Measurements from ENCODE around the gene MTX3. TPM values are rescaled to one million over a fixed set of nuclear protein-coding genes. Genes with fewer than 3 reads are reported as not detected.

MTX3 gene
- total RNA-seq, 1 experiment from 2014 or later: 7.1 TPM

DNA sequence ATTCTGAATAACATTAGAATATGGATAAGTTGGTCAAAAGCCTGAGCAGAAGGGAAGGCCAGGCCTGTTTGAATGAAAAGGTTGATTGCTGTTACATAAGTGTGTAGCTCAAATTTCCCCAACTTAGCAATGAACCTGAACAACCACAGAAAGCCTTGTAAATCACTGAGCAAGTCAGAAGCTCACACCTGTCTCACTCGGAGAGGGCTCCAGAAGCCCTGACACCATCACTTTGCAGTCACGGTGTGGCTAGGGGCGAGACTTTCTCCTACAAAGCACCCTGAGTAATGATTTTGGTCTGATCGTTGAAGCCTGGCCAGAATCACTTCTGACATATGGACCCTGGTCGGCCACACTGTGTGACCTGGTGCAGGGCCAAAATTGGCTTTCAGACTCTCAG is 62.0 kb downstream of the MTX3 start:
- Histone ChIP-seq H3K27ac (ENCODE audit: low read length) (no peak overlapping the region), H3F3A (ENCODE audit: low read length, unreplicated experiment) (no peaks in the 10 kb centered on the region), H2AFZ (ENCODE audit: low read length) (no peak overlapping the region), H4K20me1 (ENCODE audit: low read length) (no peaks in the 10 kb centered on the region), H3K4me1 (ENCODE audit: insufficient read depth, low read length) (no peaks in the 10 kb centered on the region), H3K9me3 (ENCODE audit: low read length) (no peaks in the 10 kb centered on the region), H3K36me3 (ENCODE audit: low read depth, low read length) (no peaks in the 10 kb centered on the region; the same call in 1 of the 2 replicates), H3K79me2 (ENCODE audit: low read length) (no peaks in the 10 kb centered on the region), H3K4me3 (ENCODE audit: low read length) (no peak overlapping the region), H3K9me2 (replicated peaks; ENCODE audit: low read length) (no peaks in the 10 kb centered on the region), H3K27me3 (ENCODE audit: low read length) (peaks cover 31% of the 10 kb centered on the region), H3K9ac (ENCODE audit: low read length) (no peak overlapping the region), H3K4me2 (ENCODE audit: low read length) (no peak overlapping the region)
- DNase-seq (no peak), ATAC-seq (no peak)
- ChIA-PET POLR2A (ENCODE audit: unreplicated experiment) (no interaction called here), CTCF (no interaction called here)
- intact Hi-C loops (cut with micrococcal nuclease): loop anchor here (10.0 kb wide), 1 partner anchor 76 kb away; no protein-coding TSS in a partner anchor
- no TSS peak for BruUV-seq (replicated peaks)
- TF ChIP-seq, protein P1, sequence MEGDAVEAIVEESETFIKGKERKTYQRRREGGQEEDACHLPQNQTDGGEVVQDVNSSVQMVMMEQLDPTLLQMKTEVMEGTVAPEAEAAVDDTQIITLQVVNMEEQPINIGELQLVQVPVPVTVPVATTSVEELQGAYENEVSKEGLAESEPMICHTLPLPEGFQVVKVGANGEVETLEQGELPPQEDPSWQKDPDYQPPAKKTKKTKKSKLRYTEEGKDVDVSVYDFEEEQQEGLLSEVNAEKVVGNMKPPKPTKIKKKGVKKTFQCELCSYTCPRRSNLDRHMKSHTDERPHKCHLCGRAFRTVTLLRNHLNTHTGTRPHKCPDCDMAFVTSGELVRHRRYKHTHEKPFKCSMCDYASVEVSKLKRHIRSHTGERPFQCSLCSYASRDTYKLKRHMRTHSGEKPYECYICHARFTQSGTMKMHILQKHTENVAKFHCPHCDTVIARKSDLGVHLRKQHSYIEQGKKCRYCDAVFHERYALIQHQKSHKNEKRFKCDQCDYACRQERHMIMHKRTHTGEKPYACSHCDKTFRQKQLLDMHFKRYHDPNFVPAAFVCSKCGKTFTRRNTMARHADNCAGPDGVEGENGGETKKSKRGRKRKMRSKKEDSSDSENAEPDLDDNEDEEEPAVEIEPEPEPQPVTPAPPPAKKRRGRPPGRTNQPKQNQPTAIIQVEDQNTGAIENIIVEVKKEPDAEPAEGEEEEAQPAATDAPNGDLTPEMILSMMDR (conservative IDR thresholded peaks at IDR 0.05; ENCODE audit: low read depth, low read length): no peak

Other genes with a start within 250 kb of the MTX3 start
- 0.29 TPM in 1 of 2 replicates, not detected in the other for gene THBS4, start 44.1 kb upstream of the MTX3 start, total RNA-seq (2014; rRNA removed)

All from PC-3 (cell line).